ENCODE data around the gene CEMIP2.

Gene CEMIP2

DNA sequence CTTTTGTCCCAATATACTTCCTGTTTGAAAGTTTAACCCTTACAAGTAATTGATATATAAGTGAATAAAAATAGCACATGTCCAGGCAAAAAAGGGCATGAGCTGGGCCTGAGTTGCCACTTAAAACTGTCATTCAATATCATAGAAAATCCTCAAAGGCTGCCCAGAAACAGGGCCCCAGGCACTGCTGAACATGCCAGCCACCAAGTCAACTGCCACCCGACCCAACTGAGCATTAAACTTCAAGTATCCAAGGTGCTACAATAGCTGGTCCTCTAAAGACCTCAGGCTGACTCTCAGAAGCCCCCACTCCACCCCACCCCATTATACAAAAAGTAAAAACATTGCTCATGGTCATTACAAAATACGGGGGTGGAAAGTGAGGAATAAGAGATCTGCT, 83.7 kb downstream of the CEMIP2 start:
- no peak for DNase-seq (ENCODE audit: low read depth in 1 of 2, low spot score in 1 of 2)
- no peak for TF ChIP-seq SPI1 (IDR thresholded peaks at IDR 0.05; ENCODE audit: borderline replicate concordance, low read depth)
- no peak for TF ChIP-seq POLR2AphosphoS5 (IDR thresholded peaks at IDR 0.05; ENCODE audit: low read depth)
- TF ChIP-seq, protein P1, sequence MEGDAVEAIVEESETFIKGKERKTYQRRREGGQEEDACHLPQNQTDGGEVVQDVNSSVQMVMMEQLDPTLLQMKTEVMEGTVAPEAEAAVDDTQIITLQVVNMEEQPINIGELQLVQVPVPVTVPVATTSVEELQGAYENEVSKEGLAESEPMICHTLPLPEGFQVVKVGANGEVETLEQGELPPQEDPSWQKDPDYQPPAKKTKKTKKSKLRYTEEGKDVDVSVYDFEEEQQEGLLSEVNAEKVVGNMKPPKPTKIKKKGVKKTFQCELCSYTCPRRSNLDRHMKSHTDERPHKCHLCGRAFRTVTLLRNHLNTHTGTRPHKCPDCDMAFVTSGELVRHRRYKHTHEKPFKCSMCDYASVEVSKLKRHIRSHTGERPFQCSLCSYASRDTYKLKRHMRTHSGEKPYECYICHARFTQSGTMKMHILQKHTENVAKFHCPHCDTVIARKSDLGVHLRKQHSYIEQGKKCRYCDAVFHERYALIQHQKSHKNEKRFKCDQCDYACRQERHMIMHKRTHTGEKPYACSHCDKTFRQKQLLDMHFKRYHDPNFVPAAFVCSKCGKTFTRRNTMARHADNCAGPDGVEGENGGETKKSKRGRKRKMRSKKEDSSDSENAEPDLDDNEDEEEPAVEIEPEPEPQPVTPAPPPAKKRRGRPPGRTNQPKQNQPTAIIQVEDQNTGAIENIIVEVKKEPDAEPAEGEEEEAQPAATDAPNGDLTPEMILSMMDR (IDR thresholded peaks at IDR 0.05; ENCODE audit: insufficient read depth, low read length) = no peak
- no peak for TF ChIP-seq GABPA (IDR thresholded peaks at IDR 0.05; ENCODE audit: low read depth)
- no peak overlapping the region for H3K4me3 ChIP-seq (replicated peaks; ENCODE audit: insufficient read depth, low read length)
- no peak overlapping the region for H3K27ac ChIP-seq (replicated peaks)
- H3K27me3 ChIP-seq (ENCODE audit: insufficient read depth, poor library complexity, severe bottlenecking) = no peaks in the 10 kb centered on the region

DNA sequence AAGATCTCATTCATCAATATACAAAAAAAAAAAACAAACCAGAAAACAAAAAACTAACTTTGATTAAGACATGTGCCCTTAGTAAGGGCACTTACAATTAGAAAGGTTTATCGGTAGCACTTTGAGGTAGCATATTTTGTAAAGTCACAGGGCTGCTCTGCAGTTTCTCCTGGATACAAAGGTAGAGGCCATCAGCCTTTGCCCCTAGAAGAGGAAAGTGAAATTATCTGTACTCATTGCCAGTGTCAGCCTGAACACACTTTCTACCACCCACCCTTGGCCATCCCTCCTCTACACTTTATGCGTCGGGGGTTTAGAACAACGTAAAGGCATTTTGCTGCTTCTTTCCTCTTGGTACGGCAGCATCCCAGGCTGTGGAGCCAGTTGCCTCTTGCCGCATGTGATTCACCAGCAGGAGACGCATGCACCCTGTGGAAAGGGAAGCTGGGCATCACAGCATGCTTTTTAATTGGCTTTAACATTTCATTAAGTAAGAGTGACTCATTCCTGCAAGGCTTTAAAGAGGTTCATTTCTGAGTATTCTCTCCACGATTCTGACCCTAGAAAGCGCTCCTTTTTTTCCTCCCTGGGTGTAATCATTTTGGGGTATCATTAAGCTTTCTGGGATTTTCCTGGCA, 84.6 kb downstream of the CEMIP2 start:
- peak in 1 of 2 experiments; percentile 40 for DNase-seq (ENCODE audit: low read depth in 1 of 2, low spot score in 1 of 2)
- no peak overlapping the region for H3K4me3 ChIP-seq (replicated peaks; ENCODE audit: insufficient read depth, low read length)
- TF ChIP-seq GABPA (IDR thresholded peaks at IDR 0.05; ENCODE audit: low read depth) (no peak), SPI1 (IDR thresholded peaks at IDR 0.05; ENCODE audit: borderline replicate concordance, low read depth) (no peak), REST (IDR thresholded peaks at IDR 0.05; ENCODE audit: insufficient replicate concordance, low read depth) (no peak), POLR2AphosphoS5 (IDR thresholded peaks at IDR 0.05; ENCODE audit: low read depth) (no peak)
- TF ChIP-seq, protein P1 (IDR thresholded peaks at IDR 0.05; ENCODE audit: insufficient read depth, low read length) = no peak
- no peaks in the 10 kb centered on the region for H3K27me3 ChIP-seq (ENCODE audit: insufficient read depth, poor library complexity, severe bottlenecking)
- H3K27ac ChIP-seq (replicated peaks) = no peak overlapping the region

DNA sequence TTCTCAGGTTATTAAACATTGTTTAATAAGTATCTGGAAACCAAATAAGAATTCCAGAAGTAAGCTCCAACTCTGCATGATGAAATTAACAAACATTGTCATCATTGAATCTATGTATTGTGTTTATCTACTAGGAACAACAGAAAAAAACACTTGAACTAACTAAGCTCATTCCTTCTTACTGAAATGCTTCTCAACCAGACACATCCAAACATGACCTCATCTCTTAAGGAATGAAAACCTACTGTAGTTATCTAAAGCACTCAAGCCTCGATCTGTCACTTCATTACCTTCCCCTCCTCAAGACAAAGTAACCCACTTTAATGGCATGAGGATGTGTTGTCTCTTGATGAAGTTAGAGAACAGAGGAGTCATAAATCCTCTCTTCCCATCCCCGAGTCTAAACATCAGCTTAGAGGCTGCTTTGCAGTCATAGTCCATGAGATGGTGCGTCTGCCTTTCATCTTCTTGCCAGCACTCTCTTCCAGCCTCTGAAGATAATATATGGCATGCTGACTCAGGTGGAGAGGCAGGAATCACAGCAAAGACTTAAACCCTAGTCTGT, 86.5 kb downstream of the CEMIP2 start:
- Histone ChIP-seq H3K27ac (replicated peaks) (no peak overlapping the region), H3K4me3 (replicated peaks; ENCODE audit: insufficient read depth, low read length) (no peak overlapping the region), H3K27me3 (ENCODE audit: insufficient read depth, poor library complexity, severe bottlenecking) (no peaks in the 10 kb centered on the region)
- DNase-seq (ENCODE audit: low read depth in 1 of 2, low spot score in 1 of 2) = no peak
- TF ChIP-seq SPI1 (IDR thresholded peaks at IDR 0.05; ENCODE audit: borderline replicate concordance, low read depth) (no peak), POLR2AphosphoS5 (IDR thresholded peaks at IDR 0.05; ENCODE audit: low read depth) (no peak), GABPA (IDR thresholded peaks at IDR 0.05; ENCODE audit: low read depth) (no peak), REST (IDR thresholded peaks at IDR 0.05; ENCODE audit: insufficient replicate concordance, low read depth) (no peak)
- TF ChIP-seq, protein P1 (IDR thresholded peaks at IDR 0.05; ENCODE audit: insufficient read depth, low read length) = no peak

Measured in HL-60 (cell line).